Astrocyte of the spinal cord (primary cell): Measurements from ENCODE around the gene NTF4.

ENCODE experiments used
- DNase-seq: peaks from one replicate; pipeline ENCODE4 v3.0.0; 2011; ENCODE audit warnings: low read depth, low spot score
- H3K4me3 ChIP-seq: 2 replicates; pipeline ENCODE4 v1.5.1; 2011; ENCODE audit warnings: low read depth, mild to moderate bottlenecking, low read length, moderate library complexity
- in situ Hi-C: cut with HindIII; loops from 2 replicates; pipeline ENCODE4 v1.10.0; 2017; ENCODE audit warnings: low sequenced_read_pairs
- TF ChIP-seq, protein P1 (sequence below): IDR thresholded peaks from 2 replicates; pipeline ENCODE4 v1.5.1; 2012; ENCODE audit warnings: low read depth, mild to moderate bottlenecking, low read length, inconsistent platforms

NTF4 gene

DNA sequence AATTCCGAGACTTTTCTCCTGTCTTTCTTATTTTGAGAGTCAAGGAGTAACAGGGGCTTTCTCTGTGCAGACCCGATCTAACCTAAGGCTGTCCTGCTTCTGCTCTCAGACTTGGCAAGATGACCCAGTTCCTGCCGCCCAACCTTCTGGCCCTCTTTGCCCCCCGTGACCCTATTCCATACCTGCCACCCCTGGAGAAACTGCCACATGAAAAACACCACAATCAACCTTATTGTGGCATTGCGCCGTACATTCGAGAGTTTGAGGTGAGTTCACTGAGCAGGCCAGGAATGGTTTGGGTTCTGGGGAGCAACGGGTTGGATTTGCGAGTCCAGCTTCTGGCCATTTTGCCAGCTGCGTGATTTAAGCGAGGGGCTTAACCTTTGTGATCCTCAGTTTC is 21.7 kb upstream of the NTF4 start:
- H3K4me3 ChIP-seq = peak overlapping the region; percentile 89
- TF ChIP-seq, protein P1, sequence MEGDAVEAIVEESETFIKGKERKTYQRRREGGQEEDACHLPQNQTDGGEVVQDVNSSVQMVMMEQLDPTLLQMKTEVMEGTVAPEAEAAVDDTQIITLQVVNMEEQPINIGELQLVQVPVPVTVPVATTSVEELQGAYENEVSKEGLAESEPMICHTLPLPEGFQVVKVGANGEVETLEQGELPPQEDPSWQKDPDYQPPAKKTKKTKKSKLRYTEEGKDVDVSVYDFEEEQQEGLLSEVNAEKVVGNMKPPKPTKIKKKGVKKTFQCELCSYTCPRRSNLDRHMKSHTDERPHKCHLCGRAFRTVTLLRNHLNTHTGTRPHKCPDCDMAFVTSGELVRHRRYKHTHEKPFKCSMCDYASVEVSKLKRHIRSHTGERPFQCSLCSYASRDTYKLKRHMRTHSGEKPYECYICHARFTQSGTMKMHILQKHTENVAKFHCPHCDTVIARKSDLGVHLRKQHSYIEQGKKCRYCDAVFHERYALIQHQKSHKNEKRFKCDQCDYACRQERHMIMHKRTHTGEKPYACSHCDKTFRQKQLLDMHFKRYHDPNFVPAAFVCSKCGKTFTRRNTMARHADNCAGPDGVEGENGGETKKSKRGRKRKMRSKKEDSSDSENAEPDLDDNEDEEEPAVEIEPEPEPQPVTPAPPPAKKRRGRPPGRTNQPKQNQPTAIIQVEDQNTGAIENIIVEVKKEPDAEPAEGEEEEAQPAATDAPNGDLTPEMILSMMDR = no peak
- DNase-seq = no peak
- in situ Hi-C loops = no loop called here

DNA sequence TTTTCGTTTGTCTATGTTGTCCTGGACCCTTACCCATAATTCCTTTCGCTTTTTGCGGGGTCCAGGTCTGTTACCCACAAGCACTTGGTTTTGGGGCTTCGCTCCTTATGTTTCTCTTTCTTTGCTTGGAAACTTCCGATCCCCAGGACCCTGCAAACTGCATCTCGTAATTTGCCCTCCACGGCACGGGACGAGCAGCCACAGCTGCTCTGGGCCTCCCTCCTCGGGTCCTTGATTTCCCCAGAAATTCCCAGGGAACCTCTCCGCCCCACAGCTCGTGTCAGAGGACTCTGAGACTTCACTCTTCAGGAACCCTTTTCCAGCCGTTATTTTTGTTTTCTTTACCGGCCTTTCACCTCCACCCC is 21.2 kb upstream of the NTF4 start:
- peak overlapping the region; percentile 89 for H3K4me3 ChIP-seq
- no peak for DNase-seq
- in situ Hi-C loops = no loop called here
- TF ChIP-seq, protein P1 = no peak

DNA sequence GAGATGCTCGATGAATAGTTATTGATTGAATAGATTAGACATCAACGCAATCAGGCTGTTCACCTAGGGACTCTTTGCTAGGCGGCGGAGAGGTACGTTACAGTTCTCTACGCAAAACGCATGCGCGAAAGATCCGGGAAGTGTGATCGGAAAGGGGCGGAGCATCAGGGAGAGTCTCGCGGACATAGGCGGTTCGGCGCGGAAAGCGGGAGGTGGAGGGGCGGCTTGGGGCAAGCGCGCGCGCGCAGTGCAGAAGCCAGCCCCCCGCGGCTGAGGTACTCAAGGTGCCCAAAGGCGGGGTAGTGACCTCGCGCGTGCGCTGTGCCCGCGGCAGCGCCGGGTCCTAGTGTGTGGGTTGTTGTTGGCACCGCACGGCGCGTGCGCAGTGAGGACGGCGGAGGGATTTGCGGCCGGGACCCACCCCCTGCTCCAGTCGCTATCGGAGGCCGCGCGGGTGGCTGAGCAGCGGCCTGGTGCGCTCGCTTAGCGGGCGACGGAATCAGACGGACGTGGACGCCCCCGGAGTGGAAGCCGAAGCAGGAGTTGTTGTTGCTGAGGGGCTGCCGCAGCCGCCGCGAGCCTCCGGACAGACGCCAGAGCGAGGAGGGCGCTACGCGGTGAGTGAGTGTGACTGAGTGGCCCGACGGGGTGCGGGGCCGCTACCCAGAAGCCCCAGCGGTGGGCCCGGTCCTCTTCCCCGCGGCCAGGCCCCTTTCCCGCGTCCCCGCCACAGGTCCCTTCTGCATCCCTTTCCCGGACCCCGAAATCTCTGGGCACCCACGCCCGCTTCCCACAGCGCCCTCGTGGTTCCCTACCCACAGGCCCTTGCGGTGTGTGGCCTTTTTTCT is 20.6 kb upstream of the NTF4 start, which contains the start of gene SNRNP70:
SNRNP70 (plus strand) TSS at position 432 of the 848 bp plus-strand sequence. CDS start 964 bp downstream, outside the sequence.
- TF ChIP-seq, protein P1 = no peak
- peak within 1 kb of the TSS; percentile 89 for H3K4me3 ChIP-seq
- peak; percentile 100 for DNase-seq
- in situ Hi-C loops = no loop called here

DNA sequence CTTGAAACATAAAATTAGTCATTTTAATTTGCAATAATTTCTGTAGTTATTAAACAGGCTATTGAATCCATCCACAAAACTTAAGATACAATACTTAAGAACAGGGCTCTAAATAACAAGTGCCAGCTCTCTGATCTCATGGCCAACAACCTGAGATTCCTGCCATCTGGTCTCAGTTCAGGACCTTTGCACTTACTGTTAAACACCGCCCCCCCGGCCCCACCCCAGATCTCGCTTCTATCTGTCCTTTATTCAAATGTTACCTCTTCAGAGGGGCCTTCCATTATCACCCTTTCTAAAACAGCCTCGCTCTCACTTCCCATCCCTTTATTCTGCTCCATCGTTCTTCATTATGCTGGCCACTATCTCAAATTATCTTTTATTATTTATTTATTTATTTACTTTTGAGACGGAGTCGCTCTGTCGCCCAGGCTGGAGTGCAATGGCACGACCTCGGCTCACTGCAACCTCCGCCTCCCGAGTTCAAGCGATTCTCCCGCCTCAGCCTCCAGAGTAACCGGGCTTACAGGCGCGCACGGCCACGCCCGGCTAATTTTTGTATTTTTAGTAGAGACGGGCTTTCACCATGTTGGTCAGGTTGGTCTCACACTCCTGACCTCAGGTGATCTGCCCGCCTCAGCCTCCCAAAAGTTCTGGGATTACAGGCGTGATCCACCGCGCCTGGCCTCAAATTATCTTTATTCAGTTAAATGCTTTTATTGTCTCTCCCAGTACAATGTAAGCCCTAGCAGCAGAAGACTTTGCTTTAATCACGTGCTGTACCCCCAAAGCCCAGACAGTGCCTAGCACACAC is 19.8 kb upstream of the NTF4 start:
- H3K4me3 ChIP-seq = peak overlapping the region; percentile 39
- TF ChIP-seq, protein P1 = no peak
- no peak for DNase-seq
- in situ Hi-C loops = no loop called here

DNA sequence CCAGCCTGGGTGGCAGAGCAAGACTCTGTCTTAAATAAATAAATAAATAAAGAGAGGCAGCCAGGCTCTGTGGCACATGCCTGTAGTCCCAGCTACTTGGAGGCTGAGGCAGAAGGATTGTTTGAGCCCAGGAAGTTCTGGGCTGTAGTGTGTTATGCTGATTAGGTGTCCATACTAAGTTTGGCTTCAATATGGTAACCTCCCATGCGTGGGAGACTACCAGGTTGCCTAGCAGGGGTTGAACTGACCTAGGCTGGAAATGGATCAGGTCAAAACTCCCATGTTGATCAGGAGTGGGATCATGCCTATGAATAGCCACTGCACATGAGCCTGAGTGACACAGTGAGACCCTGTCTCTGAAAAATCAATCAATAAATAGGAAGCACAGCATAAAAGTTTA is 16.7 kb upstream of the NTF4 start:
- TF ChIP-seq, protein P1 = no peak
- in situ Hi-C loops = no loop called here
- no peak overlapping the region for H3K4me3 ChIP-seq
- no peak for DNase-seq

DNA sequence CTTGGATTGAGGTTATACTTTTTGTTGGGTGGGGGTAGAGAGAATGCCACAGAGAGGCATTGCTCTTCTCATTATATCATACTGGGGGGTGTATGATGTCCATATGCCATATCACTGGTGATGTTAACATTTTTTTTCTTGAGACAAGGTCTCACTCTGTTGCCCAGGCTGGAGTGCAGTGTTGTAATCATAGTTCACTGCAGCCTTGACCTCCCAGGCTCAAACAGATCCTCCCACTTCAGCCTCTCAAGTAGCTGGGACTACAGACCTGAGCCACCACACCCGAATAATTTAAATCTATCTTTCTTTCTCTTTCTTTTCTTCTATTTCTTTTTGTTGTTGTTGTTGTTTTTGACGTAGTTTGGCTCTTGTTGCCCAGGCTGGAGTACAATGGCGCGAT is 15.8 kb upstream of the NTF4 start:
- in situ Hi-C loops = no loop called here
- DNase-seq = no peak
- TF ChIP-seq, protein P1 = no peak
- no peak overlapping the region for H3K4me3 ChIP-seq
